Kidney (tissue), 14 donors: ENCODE results near the gene PKHD1. TPM values are rescaled to one million over a fixed set of nuclear protein-coding genes. Genes with fewer than 3 reads are reported as not detected.

Source experiments
- DNase-seq, 5 donors: peaks; one replicate each; pipeline ENCODE4 v3.0.0-alpha.2; 2013 to 2020
- FAIRE-seq: peaks from 2 replicates; lab custom pipeline; 2012; peaks lifted over from hg19 to GRCh38; lab: Jason Lieb, UNC
- H3K27ac ChIP-seq, 2 donors: one replicate each; pipeline ENCODE4 v1.7.0; 2013; ENCODE audit warnings: low read depth in 2 of 2, low read length in 2 of 2, inconsistent platforms in 1 of 2
- H3K27me3 ChIP-seq: one replicate; pipeline ENCODE4 v1.7.1; 2013; ENCODE audit warnings: low read length, inconsistent platforms; ENCODE audit not compliant: control insufficient read depth, insufficient read depth
- H3K36me3 ChIP-seq, 3 donors: one replicate each; pipeline versions ENCODE4 v1.7.0 to v1.7.1; 2013; ENCODE audit warnings: low read length in 3 of 3, control low read depth in 1 of 3, inconsistent platforms in 1 of 3; ENCODE audit not compliant: insufficient read depth in 3 of 3, control insufficient read depth in 2 of 3
- H3K4me1 ChIP-seq, 3 donors: one replicate each; pipeline versions ENCODE4 v1.7.0 to v1.7.1; 2013; ENCODE audit warnings: low read length in 3 of 3, inconsistent platforms in 1 of 3, low read depth in 1 of 3; ENCODE audit not compliant: control insufficient read depth in 2 of 3, insufficient read depth in 2 of 3
- H3K4me3 ChIP-seq, 3 donors: one replicate each; pipeline versions ENCODE4 v1.7.0 to v1.8.1; 2013; ENCODE audit warnings: low read length in 3 of 3, control low read depth in 1 of 3, inconsistent platforms in 1 of 3
- H3K9ac ChIP-seq, 3 donors: one replicate each; pipeline versions ENCODE4 v1.7.0 to v1.7.1; 2013; ENCODE audit warnings: low read length in 3 of 3, control low read depth in 1 of 3, inconsistent platforms in 1 of 3
- H3K9me3 ChIP-seq, 3 donors: one replicate each; pipeline versions ENCODE4 v1.7.0 to v1.7.1; 2013; ENCODE audit warnings: low read length in 3 of 3, control low read depth in 1 of 3, inconsistent platforms in 1 of 3; ENCODE audit not compliant: control insufficient read depth in 2 of 3, insufficient read depth in 1 of 3
- CTCF ChIP-seq: IDR thresholded peaks from 3 replicates; pipeline ENCODE4 v1.5.1; 2012; ENCODE audit warnings: mild to moderate bottlenecking, moderate library complexity, borderline replicate concordance; ENCODE audit not compliant: insufficient read depth; ENCODE audit errors: extremely low read depth
- intact Hi-C: fragments of 100-400 bp; cut with DNase I; formaldehyde crosslinking; loops from one replicate; pipeline ENCODE4 v1.11.1; 2022
- polyA plus RNA-seq: library from polyadenylated mRNA; stranded (reverse); fragments of 350-450 nt; fragmentation: Illumina TruSeq; extraction: RNeasy Lipid Tissue Mini Kit (QIAGEN cat#74804); gene quantifications from one replicate; pipeline ENCODE4 v1.2.3, GENCODE V29; 2014; ENCODE audit warnings: low read depth, low replicate concordance; ENCODE audit not compliant: insufficient read depth
- total RNA-seq: library from RNA; stranded (reverse); fragmentation: NEBNext Ultra II Directional; extraction: Animal tissue kit (Norgen Biotek cat#: 25700); gene quantifications from one replicate; pipeline ENCODE4 v1.2.1, GENCODE V29; 2021
- donor health status: control.
- donor health status: control.
- donor health status: control.
- donor health status: control.
- donor health status: control.
- donor health status: DM: yes; HTN: yes; CAD: no.
- donor health status: Normal renal cell carcinoma (clear cell type).

The PKHD1 gene
- total and polyA plus RNA-seq, 2 donors from 2014 or later: 6.0 to 77.5 TPM

- FAIRE-seq (no peak), DNase-seq (no peak)
- Histone ChIP-seq H3K36me3 (peaks cover 0 to 13% (median 5%) of the 10 kb centered on the region in 3 donors), H3K27ac (no peak overlapping the region), H3K27me3 (no peaks in the 10 kb centered on the region), H3K4me1 (no peaks in the 10 kb centered on the region), H3K9ac (no peak overlapping the region), H3K4me3 (no peak overlapping the region), H3K9me3 (no peaks in the 10 kb centered on the region)
- intact Hi-C loops: no loop called here
- TF ChIP-seq CTCF: no peak
Observed at GRCh38 chr6:51617751-51618150, 469.7 kb downstream of the PKHD1 start.

- no peak for TF ChIP-seq CTCF
- no peaks in the 10 kb centered on the region for H3K27me3 ChIP-seq
- H3K27ac ChIP-seq: no peak overlapping the region
- H3K4me1 ChIP-seq: no peaks in the 10 kb centered on the region
- FAIRE-seq: no peak
- no peak overlapping the region for H3K9ac ChIP-seq
- H3K4me3 ChIP-seq: no peak overlapping the region
- intact Hi-C loops: no loop called here
- no peak for DNase-seq
- H3K9me3 ChIP-seq: no peaks in the 10 kb centered on the region
- H3K36me3 ChIP-seq: peaks cover 0 to 13% (median 3%) of the 10 kb centered on the region in 3 donors
Observed at GRCh38 chr6:51616243-51616642, 471.2 kb downstream of the PKHD1 start.

DNA sequence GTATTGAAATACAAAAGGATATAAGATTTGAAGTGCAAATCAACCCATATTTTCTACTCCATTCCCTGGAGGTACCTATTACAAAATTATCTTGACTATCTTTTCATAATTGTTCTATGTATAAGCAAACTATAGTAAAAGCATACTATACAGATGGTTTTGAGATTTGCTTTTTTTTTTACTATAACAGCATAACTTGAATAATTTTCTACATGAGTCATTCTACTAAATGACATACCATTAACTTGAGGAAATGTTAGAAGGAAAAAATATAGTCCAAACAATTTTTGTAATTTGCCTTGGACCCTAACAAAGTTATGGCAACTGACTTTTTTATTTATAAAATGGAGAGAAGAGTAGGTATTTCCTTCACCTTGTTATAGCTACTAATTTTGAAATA, 472.7 kb downstream of the PKHD1 start:
- Histone ChIP-seq H3K9me3 (no peaks in the 10 kb centered on the region), H3K27ac (no peak overlapping the region), H3K4me3 (no peak overlapping the region), H3K9ac (no peak overlapping the region), H3K27me3 (no peaks in the 10 kb centered on the region), H3K36me3 (peaks cover 0 to 13% (median 3%) of the 10 kb centered on the region in 3 donors), H3K4me1 (no peaks in the 10 kb centered on the region)
- intact Hi-C loops: no loop called here
- no peak for TF ChIP-seq CTCF
- FAIRE-seq (no peak), DNase-seq (no peak)

- DNase-seq (no peak), FAIRE-seq (no peak)
- Histone ChIP-seq H3K9ac (no peak overlapping the region), H3K36me3 (peaks cover 0 to 9% (median 3%) of the 10 kb centered on the region in 3 donors), H3K27me3 (no peaks in the 10 kb centered on the region), H3K4me3 (no peak overlapping the region), H3K4me1 (no peaks in the 10 kb centered on the region), H3K27ac (no peak overlapping the region), H3K9me3 (no peaks in the 10 kb centered on the region)
- intact Hi-C loops: no loop called here
- TF ChIP-seq CTCF: no peak
Observed at GRCh38 chr6:51613558-51613957, 473.9 kb downstream of the PKHD1 start.
